IMR-90 (cell line): ENCODE measurements around the gene DCN. TPM values are rescaled to one million over a fixed set of nuclear protein-coding genes. Genes with fewer than 3 reads are reported as not detected.
A peak's percentile ranks its signal among the peaks of the same experiment; 100 is the strongest.

ENCODE experiments used
- ATAC-seq: fragments of 200-7000 bp; cut with Tn5 transposase; 2 replicates; pipeline ENCODE4 v1.9.1; 2020; ENCODE audit warnings: low read depth, mild to moderate bottlenecking, moderate library complexity
- BruUV-seq: library from RNA; stranded (reverse); fragments of 400-500 nt; replicated peaks from 2 replicates; lab custom pipeline; 2021; lab: Mats Ljungman, UMichigan
- CTCF ChIA-PET: fragments of 300-600 bp; formaldehyde crosslinking; extraction: SDS; loops from one replicate; lab custom pipeline; 2021; ENCODE audit warnings: antibody characterized with exemption; lab: Yijun Ruan, JAX
- POLR2A ChIA-PET: fragments of 300-600 bp; sonication (Branson Sonifier 250); formaldehyde crosslinking; loops from one replicate; lab custom pipeline; 2022; ENCODE audit warnings: antibody characterized with exemption; ENCODE audit not compliant: unreplicated experiment; lab: Charles Lee
- DNase-seq: peaks from one replicate; pipeline ENCODE4 v3.0.0; 2013
- H2AFZ ChIP-seq: replicated peaks from 2 replicates; pipeline ENCODE3; 2013; ENCODE audit warnings: low read length, mild to moderate bottlenecking; ENCODE audit not compliant: poor library complexity
- H2AK5ac ChIP-seq: 2 replicates; pipeline ENCODE4 v1.6.1; 2013; ENCODE audit warnings: low read depth, low read length, inconsistent platforms
- H2AK9ac ChIP-seq: replicated peaks from 2 replicates; pipeline ENCODE3; 2013; ENCODE audit warnings: mild to moderate bottlenecking, low read depth, low read length, moderate library complexity; ENCODE audit not compliant: poor library complexity
- H2BK120ac ChIP-seq: 2 replicates; pipeline ENCODE4 v1.6.1; 2013; ENCODE audit warnings: low read depth, low read length, inconsistent platforms
- H2BK15ac ChIP-seq: 3 replicates; pipeline ENCODE4 v1.6.1; 2013; ENCODE audit warnings: low read depth, low read length, inconsistent platforms
- H2BK20ac ChIP-seq: 2 replicates; pipeline ENCODE4 v1.6.1; 2013; ENCODE audit warnings: low read depth, mild to moderate bottlenecking, inconsistent platforms, low read length, moderate library complexity
- H2BK5ac ChIP-seq: 2 replicates; pipeline ENCODE4 v1.6.1; 2013; ENCODE audit warnings: mild to moderate bottlenecking, low read depth, low read length, inconsistent platforms; ENCODE audit not compliant: poor library complexity, severe bottlenecking
- H3K14ac ChIP-seq: replicated peaks from 2 replicates; pipeline ENCODE4 v1.6.1; 2013; ENCODE audit warnings: low read depth, low read length, inconsistent platforms
- H3K18ac ChIP-seq: 2 replicates; pipeline ENCODE4 v1.6.1; 2013; ENCODE audit warnings: low read depth, low read length, control low read depth
- H3K23ac ChIP-seq: 2 replicates; pipeline ENCODE4 v1.6.1; 2013; ENCODE audit warnings: low read depth, low read length, inconsistent platforms
- H3K27ac ChIP-seq: 2 replicates; pipeline ENCODE4 v1.5.1; 2013; ENCODE audit warnings: mild to moderate bottlenecking, control low read depth, low read length; ENCODE audit not compliant: insufficient read depth
- H3K27me3 ChIP-seq: 2 replicates; pipeline ENCODE4 v1.6.1; 2013; ENCODE audit warnings: low read length; ENCODE audit not compliant: control insufficient read depth, insufficient read depth
- H3K36me3 ChIP-seq: 2 replicates; pipeline ENCODE4 v1.6.1; 2013; ENCODE audit warnings: low read length, mixed read lengths; ENCODE audit not compliant: control insufficient read depth, insufficient read depth
- H3K4ac ChIP-seq: 2 replicates; pipeline ENCODE4 v1.6.1; 2013; ENCODE audit warnings: low read depth, low read length, inconsistent platforms
- H3K4me1 ChIP-seq: 2 replicates; pipeline ENCODE4 v1.6.1; 2013; ENCODE audit warnings: low read length, mixed read lengths; ENCODE audit not compliant: control insufficient read depth, insufficient read depth
- H3K4me2 ChIP-seq: 2 replicates; pipeline ENCODE4 v1.6.1; 2013; ENCODE audit warnings: low read depth, mild to moderate bottlenecking, control low read depth, low read length, moderate library complexity
- H3K4me3 ChIP-seq: 2 replicates; pipeline ENCODE4 v1.5.1; 2013; ENCODE audit warnings: low read depth, mild to moderate bottlenecking, control low read depth, low read length, moderate library complexity; ENCODE audit not compliant: insufficient read depth
- H3K56ac ChIP-seq: 2 replicates; pipeline ENCODE4 v1.6.1; 2013; ENCODE audit warnings: low read length, inconsistent platforms; ENCODE audit not compliant: insufficient read depth; ENCODE audit errors: extremely low read depth
- H3K79me1 ChIP-seq, 2 experiments: 2 replicates each; pipeline ENCODE4 v1.6.1; 2013; ENCODE audit warnings: low read length in 2 of 2, inconsistent platforms in 1 of 2, low read depth in 1 of 2
- H3K9ac ChIP-seq: 2 replicates; pipeline ENCODE4 v1.6.1; 2013; ENCODE audit warnings: low read depth, low read length, control low read depth
- H3K9me1 ChIP-seq: 2 replicates; pipeline ENCODE4 v1.6.1; 2013; ENCODE audit warnings: low read length, inconsistent platforms; ENCODE audit not compliant: insufficient read depth
- H3K9me3 ChIP-seq: 2 replicates; pipeline ENCODE4 v1.6.1; 2013; ENCODE audit warnings: low read length; ENCODE audit not compliant: control insufficient read depth, insufficient read depth
- H4K20me1 ChIP-seq: 2 replicates; pipeline ENCODE4 v1.6.1; 2013; ENCODE audit warnings: low read length, inconsistent platforms; ENCODE audit not compliant: insufficient read depth
- H4K5ac ChIP-seq: 2 replicates; pipeline ENCODE4 v1.6.1; 2013; ENCODE audit warnings: mild to moderate bottlenecking, low read depth, low read length, control low read depth
- H4K8ac ChIP-seq, 2 experiments: 2 replicates each; pipeline ENCODE4 v1.6.1; 2013; ENCODE audit warnings: low read depth in 2 of 2, low read length in 2 of 2, control low read depth in 1 of 2, inconsistent platforms in 1 of 2
- H4K91ac ChIP-seq: 2 replicates; pipeline ENCODE4 v1.6.1; 2013; ENCODE audit warnings: low read depth, low read length, inconsistent platforms; ENCODE audit not compliant: insufficient read depth
- BHLHE40 ChIP-seq: fragments of 150-350 bp; IDR thresholded peaks from 2 replicates; pipeline ENCODE4 v1.6.1; 2016; ENCODE audit warnings: mild to moderate bottlenecking, low read depth, low read length
- CEBPB ChIP-seq: IDR thresholded peaks from 2 replicates; pipeline ENCODE4 v1.6.1; 2012; ENCODE audit warnings: low read depth, low read length, improper control_type of control experiment
- CHD1 ChIP-seq: IDR thresholded peaks from 2 replicates; pipeline ENCODE4 v1.6.1; 2012; ENCODE audit warnings: low read depth, low read length, improper control_type of control experiment
- CTCF ChIP-seq: conservative IDR thresholded peaks from 2 replicates; pipeline ENCODE4 v1.5.1; 2012; ENCODE audit warnings: mild to moderate bottlenecking, low read depth, low read length, improper control_type of control experiment
- ELK1 ChIP-seq: fragments of 150-350 bp; IDR thresholded peaks from 2 replicates; pipeline ENCODE4 v1.6.1; 2016; ENCODE audit warnings: low read depth, mild to moderate bottlenecking, low read length, moderate library complexity, borderline replicate concordance
- FOS ChIP-seq: fragments of 150-350 bp; IDR thresholded peaks from 2 replicates; pipeline ENCODE4 v1.6.1; 2016; ENCODE audit warnings: low read depth, low read length
- MAFK ChIP-seq: IDR thresholded peaks from 2 replicates; pipeline ENCODE4 v1.6.1; 2012; ENCODE audit warnings: low read depth, low read length, improper control_type of control experiment
- MAZ ChIP-seq: IDR thresholded peaks from 2 replicates; pipeline ENCODE4 v1.6.1; 2012; ENCODE audit warnings: low read depth, mild to moderate bottlenecking, low read length, improper control_type of control experiment, moderate library complexity, borderline replicate concordance
- MXI1 ChIP-seq: IDR thresholded peaks from 2 replicates; pipeline ENCODE4 v1.6.1; 2012; ENCODE audit warnings: low read depth, mild to moderate bottlenecking, low read length, moderate library complexity, borderline replicate concordance
- NFE2L2 ChIP-seq: fragments of 150-350 bp; IDR thresholded peaks from 2 replicates; pipeline ENCODE4 v1.6.1; 2016; ENCODE audit warnings: low read depth, mild to moderate bottlenecking, low read length
- POLR2A ChIP-seq: IDR thresholded peaks from 2 replicates; pipeline ENCODE4 v1.6.1; 2012; ENCODE audit warnings: mild to moderate bottlenecking, low read depth, low read length
- RAD21 ChIP-seq: IDR thresholded peaks from 2 replicates; pipeline ENCODE4 v1.6.1; 2012; ENCODE audit warnings: low read length, improper control_type of control experiment
- RCOR1 ChIP-seq: IDR thresholded peaks from 2 replicates; pipeline ENCODE4 v1.6.1; 2012; ENCODE audit warnings: mild to moderate bottlenecking, low read length, improper control_type of control experiment; ENCODE audit not compliant: insufficient replicate concordance
- RFX5 ChIP-seq: IDR thresholded peaks from 2 replicates; pipeline ENCODE4 v1.8.0; 2012; ENCODE audit warnings: low read depth, mild to moderate bottlenecking, low read length, moderate library complexity
- SMC3 ChIP-seq: fragments of 150-350 bp; IDR thresholded peaks from 2 replicates; pipeline ENCODE4 v1.6.1; 2016; ENCODE audit warnings: low read depth, mild to moderate bottlenecking, antibody characterized with exemption, low read length, moderate library complexity
- WGBS, 2 experiments: methylation state at CpG; one replicate each; pipeline versions ENCODE4 v1.1.5 to v1.1.7; 2013; ENCODE audit warnings: missing lambda C conversion rate in 2 of 2; ENCODE audit not compliant: insufficient read length in 1 of 2; ENCODE audit errors: extremely low coverage in 2 of 2; 5-methylcytosine and 5-hydroxymethylcytosine counted together
- dilution Hi-C: fragments of 300-500 bp; cut with HindIII; formaldehyde crosslinking; loops from one replicate; pipeline ENCODE4 v1.14.3; 2018; ENCODE audit warnings: low sequenced_read_pairs; ENCODE audit not compliant: unreplicated experiment
- in situ Hi-C: fragments of 300-500 bp; cut with MboI; formaldehyde crosslinking; loops from 3 replicates; pipeline ENCODE4 v1.14.3; 2019; ENCODE audit warnings: low sequenced_read_pairs, inconsistent platforms, mixed read lengths
- intact Hi-C: fragments of 100-400 bp; cut with micrococcal nuclease; formaldehyde crosslinking; loops from 2 replicates; pipeline ENCODE4 v1.10.0; 2022
- polyA plus RNA-seq, 3 experiments: library from polyadenylated mRNA; depleted of rRNA; stranded (reverse); fragments of >200 nt; gene quantifications; 2 replicates each; pipeline ENCODE4 v1.2.3, GENCODE V29; 2012; ENCODE audit warnings: low replicate concordance in 1 of 3
- total RNA-seq: library from RNA; depleted of rRNA; stranded (reverse); fragments of >200 nt; gene quantifications from 2 replicates; pipeline ENCODE4 v1.2.3, GENCODE V29; 2012
- TF ChIP-seq, protein P1 (sequence below): fragments of 150-350 bp; IDR thresholded peaks from 2 replicates; pipeline ENCODE4 v1.6.1; 2017; ENCODE audit warnings: mild to moderate bottlenecking, antibody characterized with exemption, low read length, low read depth

DCN gene
- total and polyA plus RNA-seq, 2 of the 4 experiments (the other 2 are of a cell fraction), result 241 to 965 TPM

- dilution Hi-C loops, result no loop called here
- no peak for DNase-seq
- H2AFZ ChIP-seq, result no peak overlapping the region
- H3K23ac ChIP-seq, result no peak overlapping the region
- no peak overlapping the region for H3K14ac ChIP-seq
- intact Hi-C loops, result loop anchor here (5.0 kb wide), 1 partner anchor 51 kb away; no protein-coding TSS in a partner anchor
- no peak overlapping the region for H4K91ac ChIP-seq
- no peaks in the 10 kb centered on the region for H3K79me1 ChIP-seq
- BruUV-seq, result no TSS peak
- no peaks in the 10 kb centered on the region for H3K9me1 ChIP-seq
- peak overlapping the region; percentile 44; the same call in 1 of the 2 replicates for H3K4me2 ChIP-seq
- ChIA-PET CTCF (interaction anchor here (0.8 kb wide), 1 partner anchor 12 kb away, joined by 3 read pairs; no protein-coding TSS in a partner anchor), POLR2A (no interaction called here)
- no peak overlapping the region for H2AK5ac ChIP-seq
- peak overlapping the region; percentile 57; the same call in 1 of the 2 replicates for H3K18ac ChIP-seq
- in situ Hi-C loops, result no loop called here
- H3K9ac ChIP-seq, result no peak overlapping the region
- H3K4me3 ChIP-seq, result no peak overlapping the region
- H2BK20ac ChIP-seq, result no peak overlapping the region
- no peak overlapping the region for H3K27ac ChIP-seq
- no peak overlapping the region for H3K4ac ChIP-seq
- peaks cover 2% of the 10 kb centered on the region; the same call in 1 of the 2 replicates for H3K9me3 ChIP-seq
- no peak for ATAC-seq
- no CpG with 5 or more reads among the region's 4 CpGs for WGBS, 2 experiments
- H3K56ac ChIP-seq, result no peak overlapping the region
- no peaks in the 10 kb centered on the region for H3K27me3 ChIP-seq
- H4K5ac ChIP-seq, result peak overlapping the region; percentile 48; the same call in 1 of the 2 replicates
- TF ChIP-seq RCOR1 (no peak), FOS (no peak), CTCF (no peak), RAD21 (no peak), POLR2A (no peak), RFX5 (no peak), MAFK (no peak), MXI1 (no peak), MAZ (no peak), SMC3 (no peak), CEBPB (no peak), BHLHE40 (no peak), CHD1 (no peak), NFE2L2 (no peak), ELK1 (no peak)
- TF ChIP-seq, protein P1, sequence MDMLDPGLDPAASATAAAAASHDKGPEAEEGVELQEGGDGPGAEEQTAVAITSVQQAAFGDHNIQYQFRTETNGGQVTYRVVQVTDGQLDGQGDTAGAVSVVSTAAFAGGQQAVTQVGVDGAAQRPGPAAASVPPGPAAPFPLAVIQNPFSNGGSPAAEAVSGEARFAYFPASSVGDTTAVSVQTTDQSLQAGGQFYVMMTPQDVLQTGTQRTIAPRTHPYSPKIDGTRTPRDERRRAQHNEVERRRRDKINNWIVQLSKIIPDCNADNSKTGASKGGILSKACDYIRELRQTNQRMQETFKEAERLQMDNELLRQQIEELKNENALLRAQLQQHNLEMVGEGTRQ, result no peak
- H4K8ac ChIP-seq, result peak overlapping the region in 1 of 2 experiments; percentile 22; a peak in 1 of 4 replicates
- H2AK9ac ChIP-seq, result no peak overlapping the region
- H2BK120ac ChIP-seq, result no peak overlapping the region
- no peaks in the 10 kb centered on the region for H3K36me3 ChIP-seq
- H2BK5ac ChIP-seq, result no peak overlapping the region
- H4K20me1 ChIP-seq, result no peaks in the 10 kb centered on the region
- H3K4me1 ChIP-seq, result no peaks in the 10 kb centered on the region
- no peak overlapping the region for H2BK15ac ChIP-seq
Observed at GRCh38 chr12:91093341-91093740, 89.3 kb downstream of the DCN start.
